HL-60 (cell line): ENCODE data around the gene PMVK.

Experiments used
- POLR2AphosphoS5 ChIP-seq: IDR thresholded peaks from 2 replicates; pipeline ENCODE4 v1.6.1; 2012; ENCODE audit warnings: low read depth
- TF ChIP-seq, protein P1 (sequence below): IDR thresholded peaks from one replicate; pipeline ENCODE4 v1.5.1; 2011; ENCODE audit warnings: low read length, control low read depth, inconsistent platforms; ENCODE audit not compliant: insufficient read depth

DNA sequence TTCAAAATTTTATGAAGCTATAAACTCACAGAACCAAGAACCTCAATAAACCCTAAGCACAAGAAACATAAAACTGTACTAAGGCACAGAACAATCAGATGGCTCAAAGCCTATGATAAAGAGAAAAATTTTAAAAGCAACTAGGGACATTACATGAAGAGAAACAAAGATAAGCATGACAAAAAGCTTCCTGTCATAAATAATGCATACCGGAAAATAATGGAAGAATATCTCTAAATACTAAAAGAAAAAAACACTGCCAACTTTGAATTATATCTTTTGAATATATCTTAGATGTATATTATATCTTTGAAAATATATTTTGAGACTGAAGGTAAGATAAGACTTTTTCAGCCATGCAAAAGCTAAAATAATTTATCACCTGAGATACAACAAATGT is 45.1 kb downstream of the PMVK start:
- TF ChIP-seq, protein P1, sequence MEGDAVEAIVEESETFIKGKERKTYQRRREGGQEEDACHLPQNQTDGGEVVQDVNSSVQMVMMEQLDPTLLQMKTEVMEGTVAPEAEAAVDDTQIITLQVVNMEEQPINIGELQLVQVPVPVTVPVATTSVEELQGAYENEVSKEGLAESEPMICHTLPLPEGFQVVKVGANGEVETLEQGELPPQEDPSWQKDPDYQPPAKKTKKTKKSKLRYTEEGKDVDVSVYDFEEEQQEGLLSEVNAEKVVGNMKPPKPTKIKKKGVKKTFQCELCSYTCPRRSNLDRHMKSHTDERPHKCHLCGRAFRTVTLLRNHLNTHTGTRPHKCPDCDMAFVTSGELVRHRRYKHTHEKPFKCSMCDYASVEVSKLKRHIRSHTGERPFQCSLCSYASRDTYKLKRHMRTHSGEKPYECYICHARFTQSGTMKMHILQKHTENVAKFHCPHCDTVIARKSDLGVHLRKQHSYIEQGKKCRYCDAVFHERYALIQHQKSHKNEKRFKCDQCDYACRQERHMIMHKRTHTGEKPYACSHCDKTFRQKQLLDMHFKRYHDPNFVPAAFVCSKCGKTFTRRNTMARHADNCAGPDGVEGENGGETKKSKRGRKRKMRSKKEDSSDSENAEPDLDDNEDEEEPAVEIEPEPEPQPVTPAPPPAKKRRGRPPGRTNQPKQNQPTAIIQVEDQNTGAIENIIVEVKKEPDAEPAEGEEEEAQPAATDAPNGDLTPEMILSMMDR, result no peak
- no peak for TF ChIP-seq POLR2AphosphoS5
